Astrocyte of the cerebellum (primary cell): ENCODE data around the gene PTGES2.

Experiments used
- DNase-seq: peaks from one replicate; pipeline ENCODE4 v3.0.0-alpha.2; 2011; ENCODE audit warnings: low read depth
- H3K4me3 ChIP-seq: 2 replicates; pipeline ENCODE4 v1.5.1; 2011; ENCODE audit warnings: mild to moderate bottlenecking, low read depth, low read length, moderate library complexity
- CTCF ChIP-seq: IDR thresholded peaks from 2 replicates; pipeline ENCODE4 v1.5.1; 2012; ENCODE audit warnings: low read length, low read depth, moderate library complexity, mild to moderate bottlenecking; ENCODE audit errors: missing control alignments
- in situ Hi-C: cut with HindIII; loops from 2 replicates; pipeline ENCODE4 v1.10.0; 2017; ENCODE audit warnings: low sequenced_read_pairs

Gene PTGES2

GRCh38 chr9:128109050-128109709 lies 18.3 kb downstream of the PTGES2 start:
- no peak for DNase-seq
- in situ Hi-C loops: no loop called here
- no peak for TF ChIP-seq CTCF
- H3K4me3 ChIP-seq: no peak overlapping the region

DNA sequence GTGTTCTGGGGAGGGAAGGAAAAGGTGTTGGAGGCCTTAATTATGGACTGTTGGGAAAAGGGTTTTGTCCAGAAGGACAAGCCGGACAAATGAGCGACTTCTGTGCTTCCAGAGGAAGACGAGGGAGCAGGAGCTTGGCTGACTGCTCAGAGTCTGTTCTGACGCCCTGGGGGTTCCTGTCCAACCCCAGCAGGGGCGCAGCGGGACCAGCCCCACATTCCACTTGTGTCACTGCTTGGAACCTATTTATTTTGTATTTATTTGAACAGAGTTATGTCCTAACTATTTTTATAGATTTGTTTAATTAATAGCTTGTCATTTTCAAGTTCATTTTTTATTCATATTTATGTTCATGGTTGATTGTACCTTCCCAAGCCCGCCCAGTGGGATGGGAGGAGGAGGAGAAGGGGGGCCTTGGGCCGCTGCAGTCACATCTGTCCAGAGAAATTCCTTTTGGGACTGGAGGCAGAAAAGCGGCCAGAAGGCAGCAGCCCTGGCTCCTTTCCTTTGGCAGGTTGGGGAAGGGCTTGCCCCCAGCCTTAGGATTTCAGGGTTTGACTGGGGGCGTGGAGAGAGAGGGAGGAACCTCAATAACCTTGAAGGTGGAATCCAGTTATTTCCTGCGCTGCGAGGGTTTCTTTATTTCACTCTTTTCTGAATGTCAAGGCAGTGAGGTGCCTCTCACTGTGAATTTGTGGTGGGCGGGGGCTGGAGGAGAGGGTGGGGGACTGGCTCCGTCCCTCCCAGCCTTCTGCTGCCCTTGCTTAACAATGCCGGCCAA lies 19.1 kb downstream of the PTGES2 start:
- TF ChIP-seq CTCF: no peak
- no peak overlapping the region for H3K4me3 ChIP-seq
- in situ Hi-C loops: no loop called here
- no peak for DNase-seq

DNA sequence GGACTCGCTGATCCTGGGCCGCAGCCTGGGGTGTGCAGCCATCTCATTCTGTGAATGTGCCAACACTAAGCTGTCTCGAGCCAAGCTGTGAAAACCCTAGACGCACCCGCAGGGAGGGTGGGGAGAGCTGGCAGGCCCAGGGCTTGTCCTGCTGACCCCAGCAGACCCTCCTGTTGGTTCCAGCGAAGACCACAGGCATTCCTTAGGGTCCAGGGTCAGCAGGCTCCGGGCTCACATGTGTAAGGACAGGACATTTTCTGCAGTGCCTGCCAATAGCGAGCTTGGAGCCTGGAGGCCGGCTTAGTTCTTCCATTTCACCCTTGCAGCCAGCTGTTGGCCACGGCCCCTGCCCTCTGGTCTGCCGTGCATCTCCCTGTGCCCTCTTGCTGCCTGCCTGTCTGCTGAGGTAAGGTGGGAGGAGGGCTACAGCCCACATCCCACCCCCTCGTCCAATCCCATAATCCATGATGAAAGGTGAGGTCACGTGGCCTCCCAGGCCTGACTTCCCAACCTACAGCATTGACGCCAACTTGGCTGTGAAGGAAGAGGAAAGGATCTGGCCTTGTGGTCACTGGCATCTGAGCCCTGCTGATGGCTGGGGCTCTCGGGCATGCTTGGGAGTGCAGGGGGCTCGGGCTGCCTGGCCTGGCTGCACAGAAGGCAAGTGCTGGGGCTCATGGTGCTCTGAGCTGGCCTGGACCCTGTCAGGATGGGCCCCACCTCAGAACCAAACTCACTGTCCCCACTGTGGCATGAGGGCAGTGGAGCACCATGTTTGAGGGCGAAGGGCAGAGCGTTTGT lies 19.9 kb downstream of the PTGES2 start:
- no peak for TF ChIP-seq CTCF
- DNase-seq: no peak
- in situ Hi-C loops: no loop called here
- H3K4me3 ChIP-seq: no peak overlapping the region

DNA sequence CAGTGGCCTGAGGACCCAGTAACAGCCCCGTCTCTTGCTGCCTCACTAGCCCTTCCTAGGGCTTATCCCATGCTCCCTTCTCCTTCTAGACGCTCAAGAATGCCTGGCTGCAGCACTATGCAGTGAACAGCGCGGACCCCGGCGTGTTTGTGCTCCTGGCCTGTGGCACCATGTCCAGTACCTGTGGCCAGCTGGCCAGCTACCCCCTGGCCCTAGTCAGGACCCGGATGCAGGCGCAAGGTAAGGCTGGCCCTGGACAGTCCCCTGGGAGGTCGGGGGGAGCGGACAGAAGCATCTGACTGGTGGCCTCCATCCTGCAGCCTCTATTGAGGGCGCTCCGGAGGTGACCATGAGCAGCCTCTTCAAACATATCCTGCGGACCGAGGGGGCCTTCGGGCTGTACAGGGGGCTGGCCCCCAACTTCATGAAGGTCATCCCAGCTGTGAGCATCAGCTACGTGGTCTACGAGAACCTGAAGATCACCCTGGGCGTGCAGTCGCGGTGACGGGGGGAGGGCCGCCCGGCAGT lies 20.5 kb downstream of the PTGES2 start:
- no peak overlapping the region for H3K4me3 ChIP-seq
- in situ Hi-C loops: no loop called here
- no peak for TF ChIP-seq CTCF
- no peak for DNase-seq

DNA sequence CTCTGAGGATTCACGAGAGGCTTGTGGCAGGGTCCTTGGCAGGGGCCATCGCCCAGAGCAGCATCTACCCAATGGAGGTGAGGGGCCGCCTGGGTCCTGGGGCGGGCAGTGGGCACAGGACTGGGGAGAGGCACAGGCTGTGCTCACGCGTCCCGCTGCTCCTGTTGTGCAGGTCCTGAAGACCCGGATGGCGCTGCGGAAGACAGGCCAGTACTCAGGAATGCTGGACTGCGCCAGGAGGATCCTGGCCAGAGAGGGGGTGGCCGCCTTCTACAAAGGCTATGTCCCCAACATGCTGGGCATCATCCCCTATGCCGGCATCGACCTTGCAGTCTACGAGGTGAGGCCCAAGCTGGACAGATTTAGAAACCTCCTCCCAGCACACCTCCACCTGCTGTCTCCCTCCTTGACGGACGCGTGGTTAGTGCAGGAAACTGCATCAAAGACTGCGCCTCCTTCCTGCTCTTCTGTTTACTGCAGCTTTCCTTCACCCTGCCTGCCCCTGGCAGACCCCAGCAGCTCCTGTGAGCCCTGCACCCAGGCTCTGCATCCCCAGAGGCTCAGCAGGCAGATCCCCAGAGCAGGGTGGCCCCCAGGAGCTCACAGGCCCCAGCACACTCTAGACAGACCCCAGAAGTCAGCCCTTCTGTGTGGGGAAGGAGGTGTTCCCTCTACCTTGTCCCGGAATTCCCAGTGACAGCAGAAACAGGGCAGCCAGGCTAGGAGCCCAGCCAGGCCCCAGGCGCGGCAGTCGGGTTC lies 21.2 kb downstream of the PTGES2 start:
- TF ChIP-seq CTCF: no peak
- in situ Hi-C loops: no loop called here
- no peak overlapping the region for H3K4me3 ChIP-seq
- no peak for DNase-seq
